NB4 (cell line): ENCODE results near the gene NTN4.

Experiments used
- POLR2A ChIP-seq: IDR thresholded peaks from 2 replicates; pipeline ENCODE4 v1.6.1; 2011; ENCODE audit warnings: mild to moderate bottlenecking; ENCODE audit not compliant: insufficient read length; ENCODE audit errors: extremely low read depth
- TF ChIP-seq, protein P1 (sequence below): IDR thresholded peaks from one replicate; pipeline ENCODE4 v1.5.1; 2012; ENCODE audit warnings: low read depth, low read length

DNA sequence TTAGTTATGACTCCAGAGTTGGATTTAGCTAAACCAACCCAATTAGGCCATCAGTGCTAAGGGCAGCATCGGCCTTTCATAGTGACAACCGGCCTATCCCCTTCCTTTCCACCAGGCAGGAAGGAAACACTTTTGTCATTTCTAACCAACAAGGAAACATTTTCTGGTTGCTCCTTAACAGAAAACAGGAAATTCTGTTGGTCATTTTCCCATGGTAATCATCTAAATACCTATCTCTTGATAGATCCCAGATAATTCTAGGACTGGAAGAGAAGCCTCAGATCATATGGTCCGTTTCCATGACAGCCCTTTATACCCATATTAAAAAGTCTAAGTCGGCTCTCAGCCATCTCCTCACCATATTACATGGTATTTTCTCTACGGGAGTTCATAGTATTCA lies 160.1 kb downstream of the NTN4 start:
- no peak for TF ChIP-seq POLR2A
- TF ChIP-seq, protein P1, sequence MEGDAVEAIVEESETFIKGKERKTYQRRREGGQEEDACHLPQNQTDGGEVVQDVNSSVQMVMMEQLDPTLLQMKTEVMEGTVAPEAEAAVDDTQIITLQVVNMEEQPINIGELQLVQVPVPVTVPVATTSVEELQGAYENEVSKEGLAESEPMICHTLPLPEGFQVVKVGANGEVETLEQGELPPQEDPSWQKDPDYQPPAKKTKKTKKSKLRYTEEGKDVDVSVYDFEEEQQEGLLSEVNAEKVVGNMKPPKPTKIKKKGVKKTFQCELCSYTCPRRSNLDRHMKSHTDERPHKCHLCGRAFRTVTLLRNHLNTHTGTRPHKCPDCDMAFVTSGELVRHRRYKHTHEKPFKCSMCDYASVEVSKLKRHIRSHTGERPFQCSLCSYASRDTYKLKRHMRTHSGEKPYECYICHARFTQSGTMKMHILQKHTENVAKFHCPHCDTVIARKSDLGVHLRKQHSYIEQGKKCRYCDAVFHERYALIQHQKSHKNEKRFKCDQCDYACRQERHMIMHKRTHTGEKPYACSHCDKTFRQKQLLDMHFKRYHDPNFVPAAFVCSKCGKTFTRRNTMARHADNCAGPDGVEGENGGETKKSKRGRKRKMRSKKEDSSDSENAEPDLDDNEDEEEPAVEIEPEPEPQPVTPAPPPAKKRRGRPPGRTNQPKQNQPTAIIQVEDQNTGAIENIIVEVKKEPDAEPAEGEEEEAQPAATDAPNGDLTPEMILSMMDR = no peak
